Stimulated activated CD8-positive, alpha-beta memory T cell treated with anti-CD3 and anti-CD28 coated beads, Interleukin-7, amount 100 ng/mL, for 4 hours (primary cell): ENCODE results near the gene TUBE1.
"Not testable (repeated sequence)": the region's sequence is repeated elsewhere in the genome, so short reads cannot be mapped to it uniquely, and the experiment has no call there.

Experiments used
- DNase-seq, 2 donors: peaks; one replicate each; pipeline ENCODE4 v3.0.0-alpha.2; 2020; ENCODE audit warnings: low read depth in 2 of 2

TUBE1 gene

GRCh38 chr6:112087136-112087911, at the start of gene TUBE1, which contains the start of gene FAM229B:
Gene TUBE1, minus strand, starts transcription at chr6:112087482. Its CDS starts 48 bp downstream, at chr6:112087434.
Gene FAM229B, plus strand, starts transcription at chr6:112087591. Its CDS starts 11,693 bp downstream, at chr6:112099284.
- peak; percentile 85 to 86 for DNase-seq

- no peak for DNase-seq
Measured at GRCh38 chr6:112130878-112131277, 43.6 kb upstream of the TUBE1 start.

GRCh38 chr6:112128208-112128607, 40.9 kb upstream of the TUBE1 start:
- no peak for DNase-seq

- no peak for DNase-seq
Measured at GRCh38 chr6:112123982-112124381, 36.7 kb upstream of the TUBE1 start.

- no peak for DNase-seq
Measured at GRCh38 chr6:112122756-112123155, 35.5 kb upstream of the TUBE1 start.

GRCh38 chr6:112118034-112118433, 30.8 kb upstream of the TUBE1 start:
- no peak for DNase-seq

- DNase-seq, result no peak
Measured at GRCh38 chr6:112117554-112117953, 30.3 kb upstream of the TUBE1 start.

- no peak for DNase-seq
Measured at GRCh38 chr6:112116221-112116620, 28.9 kb upstream of the TUBE1 start.

- DNase-seq, result no peak
Measured at GRCh38 chr6:112114577-112115223, 27.4 kb upstream of the TUBE1 start.

- DNase-seq, result no peak
Measured at GRCh38 chr6:112113918-112114317, 26.6 kb upstream of the TUBE1 start.

GRCh38 chr6:112113431-112113830, 26.1 kb upstream of the TUBE1 start:
- no peak for DNase-seq

GRCh38 chr6:112109262-112109661, 22.0 kb upstream of the TUBE1 start:
- no peak for DNase-seq

GRCh38 chr6:112106562-112106961, 19.3 kb upstream of the TUBE1 start:
- no peak for DNase-seq

GRCh38 chr6:112106026-112106425, 18.7 kb upstream of the TUBE1 start:
- DNase-seq, result not testable (repeated sequence)

- DNase-seq, result no peak
Measured at GRCh38 chr6:112100561-112100960, 13.3 kb upstream of the TUBE1 start.

GRCh38 chr6:112096901-112097300, 9.6 kb upstream of the TUBE1 start:
- DNase-seq, result no peak

- DNase-seq, result no peak
Measured at GRCh38 chr6:112087916-112088315, 634 bp upstream of the TUBE1 start.

GRCh38 chr6:112086744-112087135, 542 bp downstream of the TUBE1 start:
- no peak for DNase-seq

- DNase-seq, result no peak
Measured at GRCh38 chr6:112085286-112086065, 1.8 kb downstream of the TUBE1 start.

GRCh38 chr6:112081569-112081968, 5.7 kb downstream of the TUBE1 start:
- no peak for DNase-seq

GRCh38 chr6:112066606-112067005, 20.7 kb downstream of the TUBE1 start:
- no peak for DNase-seq

GRCh38 chr6:112065426-112065986, 21.8 kb downstream of the TUBE1 start:
- no peak for DNase-seq
